Measurements from ENCODE around the gene KCNH1.

The KCNH1 gene

GRCh38 chr1:210912752-210913151 lies 221.2 kb downstream of the KCNH1 start:
- Histone ChIP-seq H3K4me1 (ENCODE audit: control extremely low read depth in 1 of 4, control insufficient read depth in 4 of 4, insufficient read depth in 4 of 4, low read length in 3 of 4) (no peaks in the 10 kb centered on the region), H3K27ac (ENCODE audit: insufficient read depth in 1 of 2, low read depth in 1 of 2, low read length in 2 of 2, poor library complexity in 1 of 2, severe bottlenecking in 2 of 2) (no peak overlapping the region), H3K36me3 (ENCODE audit: control insufficient read depth in 4 of 4, insufficient read depth in 4 of 4, low read length in 3 of 4) (no peaks in the 10 kb centered on the region), H3K4me3 (ENCODE audit: control insufficient read depth in 1 of 7, extremely low read depth in 1 of 7, insufficient read depth in 4 of 7, low read depth in 2 of 7, low read length in 6 of 7) (no peak overlapping the region), H3K9me3 (ENCODE audit: control extremely low read depth in 1 of 5, control insufficient read depth in 4 of 5, insufficient read depth in 2 of 5, low read depth in 1 of 5, low read length in 4 of 5) (no peaks in the 10 kb centered on the region), H3K27me3 (replicated peaks in 2 of 5; ENCODE audit: control insufficient read depth in 4 of 5, insufficient read depth in 5 of 5, low read length in 4 of 5) (peaks cover 0 to 3% (median 0%) of the 10 kb centered on the region in 5 experiments)
- 94% methylated on average over 2 of the region's 2 CpGs for WGBS (ENCODE audit: insufficient coverage)
- CTCF ChIA-PET, result no interaction called here
- POLR2A ChIA-PET, result no interaction called here
- no peak for DNase-seq

GRCh38 chr1:210910020-210910575 lies 223.8 kb downstream of the KCNH1 start:
- POLR2A ChIA-PET, result no interaction called here

GRCh38 chr1:210908791-210909190 lies 225.2 kb downstream of the KCNH1 start:
- Histone ChIP-seq H3K27me3 (replicated peaks in 2 of 5; ENCODE audit: control insufficient read depth in 4 of 5, insufficient read depth in 5 of 5, low read length in 4 of 5) (peaks cover 0 to 3% (median 0%) of the 10 kb centered on the region in 5 experiments), H3K9me3 (ENCODE audit: control extremely low read depth in 1 of 5, control insufficient read depth in 4 of 5, insufficient read depth in 2 of 5, low read depth in 1 of 5, low read length in 4 of 5) (no peaks in the 10 kb centered on the region), H3K27ac (ENCODE audit: insufficient read depth in 1 of 2, low read depth in 1 of 2, low read length in 2 of 2, poor library complexity in 1 of 2, severe bottlenecking in 2 of 2) (no peak overlapping the region), H3K4me3 (ENCODE audit: control insufficient read depth in 1 of 7, extremely low read depth in 1 of 7, insufficient read depth in 4 of 7, low read depth in 2 of 7, low read length in 6 of 7) (no peak overlapping the region), H3K4me1 (ENCODE audit: control extremely low read depth in 1 of 4, control insufficient read depth in 4 of 4, insufficient read depth in 4 of 4, low read length in 3 of 4) (no peaks in the 10 kb centered on the region), H3K36me3 (ENCODE audit: control insufficient read depth in 4 of 4, insufficient read depth in 4 of 4, low read length in 3 of 4) (no peaks in the 10 kb centered on the region)
- WGBS (ENCODE audit: insufficient coverage), result 63% methylated on average over 1 of the region's 3 CpGs
- ChIA-PET POLR2A (no interaction called here), CTCF (no interaction called here)
- no peak for DNase-seq

More at GRCh38 chr1:210910020-210910575, 223.8 kb downstream of the KCNH1 start:
- Histone ChIP-seq H3K27me3 (replicated peaks in 2 of 5; ENCODE audit: control insufficient read depth in 4 of 5, insufficient read depth in 5 of 5, low read length in 4 of 5) (peaks cover 0 to 3% (median 0%) of the 10 kb centered on the region in 5 experiments), H3K9me3 (ENCODE audit: control extremely low read depth in 1 of 5, control insufficient read depth in 4 of 5, insufficient read depth in 2 of 5, low read depth in 1 of 5, low read length in 4 of 5) (no peaks in the 10 kb centered on the region), H3K4me1 (ENCODE audit: control extremely low read depth in 1 of 4, control insufficient read depth in 4 of 4, insufficient read depth in 4 of 4, low read length in 3 of 4) (no peaks in the 10 kb centered on the region), H3K27ac (ENCODE audit: insufficient read depth in 1 of 2, low read depth in 1 of 2, low read length in 2 of 2, poor library complexity in 1 of 2, severe bottlenecking in 2 of 2) (no peak overlapping the region), H3K4me3 (ENCODE audit: control insufficient read depth in 1 of 7, extremely low read depth in 1 of 7, insufficient read depth in 4 of 7, low read depth in 2 of 7, low read length in 6 of 7) (no peak overlapping the region), H3K36me3 (ENCODE audit: control insufficient read depth in 4 of 4, insufficient read depth in 4 of 4, low read length in 3 of 4) (no peaks in the 10 kb centered on the region)
- CTCF ChIA-PET, result no interaction called here
- no peak for DNase-seq
- WGBS (ENCODE audit: insufficient coverage), result 75% methylated on average over 1 of the region's 2 CpGs

- H3K4me3 ChIP-seq (ENCODE audit: control insufficient read depth in 1 of 7, extremely low read depth in 1 of 7, insufficient read depth in 4 of 7, low read depth in 2 of 7, low read length in 6 of 7), result no peak overlapping the region
- POLR2A ChIA-PET, result no interaction called here
- no peak overlapping the region for H3K27ac ChIP-seq (ENCODE audit: insufficient read depth in 1 of 2, low read depth in 1 of 2, low read length in 2 of 2, poor library complexity in 1 of 2, severe bottlenecking in 2 of 2)
- H3K36me3 ChIP-seq (ENCODE audit: control insufficient read depth in 4 of 4, insufficient read depth in 4 of 4, low read length in 3 of 4), result no peaks in the 10 kb centered on the region
- 73% methylated on average over 4 of the region's 5 CpGs for WGBS (ENCODE audit: insufficient coverage)
- CTCF ChIA-PET, result no interaction called here
- H3K4me1 ChIP-seq (ENCODE audit: control extremely low read depth in 1 of 4, control insufficient read depth in 4 of 4, insufficient read depth in 4 of 4, low read length in 3 of 4), result no peaks in the 10 kb centered on the region
- H3K27me3 ChIP-seq (replicated peaks in 2 of 5; ENCODE audit: control insufficient read depth in 4 of 5, insufficient read depth in 5 of 5, low read length in 4 of 5), result peaks cover 0 to 3% (median 0%) of the 10 kb centered on the region in 5 experiments
- DNase-seq, result no peak
- H3K9me3 ChIP-seq (ENCODE audit: control extremely low read depth in 1 of 5, control insufficient read depth in 4 of 5, insufficient read depth in 2 of 5, low read depth in 1 of 5, low read length in 4 of 5), result no peaks in the 10 kb centered on the region
Measured at GRCh38 chr1:210908257-210908656, 225.7 kb downstream of the KCNH1 start.

GRCh38 chr1:210907251-210907805 lies 226.6 kb downstream of the KCNH1 start:
- H3K9me3 ChIP-seq (ENCODE audit: control extremely low read depth in 1 of 5, control insufficient read depth in 4 of 5, insufficient read depth in 2 of 5, low read depth in 1 of 5, low read length in 4 of 5), result no peaks in the 10 kb centered on the region
- peaks cover 0 to 2% (median 0%) of the 10 kb centered on the region in 5 experiments for H3K27me3 ChIP-seq (replicated peaks in 2 of 5; ENCODE audit: control insufficient read depth in 4 of 5, insufficient read depth in 5 of 5, low read length in 4 of 5)
- WGBS (ENCODE audit: insufficient coverage), result 100% methylated on average over 1 of the region's 1 CpG
- no peaks in the 10 kb centered on the region for H3K4me1 ChIP-seq (ENCODE audit: control extremely low read depth in 1 of 4, control insufficient read depth in 4 of 4, insufficient read depth in 4 of 4, low read length in 3 of 4)
- ChIA-PET POLR2A (no interaction called here), CTCF (no interaction called here)
- H3K4me3 ChIP-seq (ENCODE audit: control insufficient read depth in 1 of 7, extremely low read depth in 1 of 7, insufficient read depth in 4 of 7, low read depth in 2 of 7, low read length in 6 of 7), result no peak overlapping the region
- no peaks in the 10 kb centered on the region for H3K36me3 ChIP-seq (ENCODE audit: control insufficient read depth in 4 of 4, insufficient read depth in 4 of 4, low read length in 3 of 4)
- no peak overlapping the region for H3K27ac ChIP-seq (ENCODE audit: insufficient read depth in 1 of 2, low read depth in 1 of 2, low read length in 2 of 2, poor library complexity in 1 of 2, severe bottlenecking in 2 of 2)
- DNase-seq, result no peak

- 84% methylated on average over 7 of the region's 7 CpGs for WGBS (ENCODE audit: insufficient coverage)
- Histone ChIP-seq H3K4me3 (ENCODE audit: control insufficient read depth in 1 of 7, extremely low read depth in 1 of 7, insufficient read depth in 4 of 7, low read depth in 2 of 7, low read length in 6 of 7) (no peak overlapping the region), H3K9me3 (ENCODE audit: control extremely low read depth in 1 of 5, control insufficient read depth in 4 of 5, insufficient read depth in 2 of 5, low read depth in 1 of 5, low read length in 4 of 5) (no peaks in the 10 kb centered on the region), H3K27me3 (replicated peaks in 2 of 5; ENCODE audit: control insufficient read depth in 4 of 5, insufficient read depth in 5 of 5, low read length in 4 of 5) (peaks cover 0 to 2% (median 0%) of the 10 kb centered on the region in 5 experiments), H3K27ac (ENCODE audit: insufficient read depth in 1 of 2, low read depth in 1 of 2, low read length in 2 of 2, poor library complexity in 1 of 2, severe bottlenecking in 2 of 2) (no peak overlapping the region), H3K36me3 (ENCODE audit: control insufficient read depth in 4 of 4, insufficient read depth in 4 of 4, low read length in 3 of 4) (no peaks in the 10 kb centered on the region), H3K4me1 (ENCODE audit: control extremely low read depth in 1 of 4, control insufficient read depth in 4 of 4, insufficient read depth in 4 of 4, low read length in 3 of 4) (no peaks in the 10 kb centered on the region)
- ChIA-PET POLR2A (no interaction called here), CTCF (no interaction called here)
- DNase-seq, result no peak
Measured at GRCh38 chr1:210905944-210906453, 227.9 kb downstream of the KCNH1 start.

- POLR2A ChIA-PET, result no interaction called here
- CTCF ChIA-PET, result no interaction called here
Measured at GRCh38 chr1:210905365-210905904, 228.5 kb downstream of the KCNH1 start.

More at GRCh38 chr1:210905365-210905904, 228.5 kb downstream of the KCNH1 start:
- no peaks in the 10 kb centered on the region for H3K4me1 ChIP-seq (ENCODE audit: control extremely low read depth in 1 of 4, control insufficient read depth in 4 of 4, insufficient read depth in 4 of 4, low read length in 3 of 4)
- DNase-seq, result no peak
- no peak overlapping the region for H3K4me3 ChIP-seq (ENCODE audit: control insufficient read depth in 1 of 7, extremely low read depth in 1 of 7, insufficient read depth in 4 of 7, low read depth in 2 of 7, low read length in 6 of 7)
- H3K27me3 ChIP-seq (replicated peaks in 2 of 5; ENCODE audit: control insufficient read depth in 4 of 5, insufficient read depth in 5 of 5, low read length in 4 of 5), result peaks cover 0 to 2% (median 0%) of the 10 kb centered on the region in 5 experiments
- WGBS (ENCODE audit: insufficient coverage), result 75% methylated on average over 4 of the region's 4 CpGs
- H3K9me3 ChIP-seq (ENCODE audit: control extremely low read depth in 1 of 5, control insufficient read depth in 4 of 5, insufficient read depth in 2 of 5, low read depth in 1 of 5, low read length in 4 of 5), result no peaks in the 10 kb centered on the region
- no peaks in the 10 kb centered on the region for H3K36me3 ChIP-seq (ENCODE audit: control insufficient read depth in 4 of 4, insufficient read depth in 4 of 4, low read length in 3 of 4)
- no peak overlapping the region for H3K27ac ChIP-seq (ENCODE audit: insufficient read depth in 1 of 2, low read depth in 1 of 2, low read length in 2 of 2, poor library complexity in 1 of 2, severe bottlenecking in 2 of 2)

Measured in common myeloid progenitor, CD34-positive (primary cell).